ENCODE data around the gene COL18A1. TPM values are rescaled to one million over a fixed set of nuclear protein-coding genes. Genes with fewer than 3 reads are reported as not detected.

COL18A1 gene
- total and polyA plus RNA-seq, 9 of the 15 experiments (the other 6 are each of a cell fraction or from before 2014, with no cell fraction given), result 0.14 to 16.4 (median 2.0) TPM

DNA sequence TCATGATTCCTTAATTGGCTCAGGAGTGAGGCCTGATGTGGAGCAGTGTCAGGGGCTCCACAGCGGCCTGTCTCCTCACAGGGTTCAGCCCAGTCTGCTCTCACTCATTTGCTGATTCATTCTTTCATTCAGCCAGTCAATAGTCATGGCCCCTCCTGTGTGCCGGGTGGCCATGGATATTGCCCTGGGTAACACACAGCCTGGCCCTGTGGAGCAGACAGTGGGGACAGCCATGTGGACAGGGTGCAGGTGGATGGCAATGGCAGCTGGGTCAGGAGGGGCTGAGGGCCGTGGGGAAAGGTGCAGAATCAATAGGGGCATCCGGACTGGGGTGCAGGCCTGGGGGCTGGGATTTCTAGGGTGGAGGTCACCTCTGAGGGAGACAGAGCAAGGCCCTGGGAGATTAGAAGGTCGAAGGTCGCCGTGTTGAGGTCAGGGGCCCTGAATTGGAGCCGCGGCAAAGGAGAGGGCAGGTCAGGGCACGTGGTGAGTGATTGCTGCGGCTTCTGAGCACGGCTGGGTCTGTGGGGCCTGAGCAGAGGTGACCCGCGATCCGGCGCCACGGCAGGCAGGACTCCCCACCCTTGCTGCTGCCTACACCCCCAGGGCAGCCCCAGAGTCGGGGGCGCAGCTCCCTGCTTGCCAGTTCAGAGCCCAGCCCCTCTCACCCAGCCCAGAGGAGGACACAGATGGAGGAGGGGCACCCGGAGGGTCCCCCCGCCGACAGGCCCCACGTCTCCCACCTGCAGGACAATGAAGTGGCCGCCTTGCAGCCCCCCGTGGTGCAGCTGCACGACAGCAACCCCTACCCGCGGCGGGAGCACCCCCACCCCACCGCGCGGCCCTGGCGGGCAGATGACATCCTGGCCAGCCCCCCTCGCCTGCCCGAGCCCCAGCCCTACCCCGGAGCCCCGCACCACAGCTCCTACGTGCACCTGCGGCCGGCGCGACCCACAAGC is 103.9 kb downstream of the COL18A1 start (continued):
- TF ChIP-seq, protein P1, sequence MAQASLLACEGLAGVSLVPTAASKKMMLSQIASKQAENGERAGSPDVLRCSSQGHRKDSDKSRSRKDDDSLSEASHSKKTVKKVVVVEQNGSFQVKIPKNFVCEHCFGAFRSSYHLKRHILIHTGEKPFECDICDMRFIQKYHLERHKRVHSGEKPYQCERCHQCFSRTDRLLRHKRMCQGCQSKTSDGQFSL (CRISPR knock-in tag; IDR thresholded peaks at IDR 0.05), result 0 out of 2 replicates have a peak, but pooled peaks have one; percentile 58
- TF ChIP-seq, protein P1 (tag; IDR thresholded peaks at IDR 0.05), result no peak
- TF ChIP-seq TRIM28 (IDR thresholded peaks at IDR 0.05) (no peak), RFX5 (IDR thresholded peaks at IDR 0.05; ENCODE audit: low read depth, low read length) (no peak), CREB5 (CRISPR knock-in tag; IDR thresholded peaks at IDR 0.05) (no peak), HMGXB4 (CRISPR knock-in tag; IDR thresholded peaks at IDR 0.05) (no peak), TAF9B (IDR thresholded peaks at IDR 0.05; ENCODE audit: partially characterized antibody) (no peak), MGA (IDR thresholded peaks at IDR 0.05) (no peak)
